ENCODE measurements around the gene PROB1.
"Not testable (repeated sequence)": the region's sequence is repeated elsewhere in the genome, so short reads cannot be mapped to it uniquely, and the experiment has no call there.

Gene PROB1

DNA sequence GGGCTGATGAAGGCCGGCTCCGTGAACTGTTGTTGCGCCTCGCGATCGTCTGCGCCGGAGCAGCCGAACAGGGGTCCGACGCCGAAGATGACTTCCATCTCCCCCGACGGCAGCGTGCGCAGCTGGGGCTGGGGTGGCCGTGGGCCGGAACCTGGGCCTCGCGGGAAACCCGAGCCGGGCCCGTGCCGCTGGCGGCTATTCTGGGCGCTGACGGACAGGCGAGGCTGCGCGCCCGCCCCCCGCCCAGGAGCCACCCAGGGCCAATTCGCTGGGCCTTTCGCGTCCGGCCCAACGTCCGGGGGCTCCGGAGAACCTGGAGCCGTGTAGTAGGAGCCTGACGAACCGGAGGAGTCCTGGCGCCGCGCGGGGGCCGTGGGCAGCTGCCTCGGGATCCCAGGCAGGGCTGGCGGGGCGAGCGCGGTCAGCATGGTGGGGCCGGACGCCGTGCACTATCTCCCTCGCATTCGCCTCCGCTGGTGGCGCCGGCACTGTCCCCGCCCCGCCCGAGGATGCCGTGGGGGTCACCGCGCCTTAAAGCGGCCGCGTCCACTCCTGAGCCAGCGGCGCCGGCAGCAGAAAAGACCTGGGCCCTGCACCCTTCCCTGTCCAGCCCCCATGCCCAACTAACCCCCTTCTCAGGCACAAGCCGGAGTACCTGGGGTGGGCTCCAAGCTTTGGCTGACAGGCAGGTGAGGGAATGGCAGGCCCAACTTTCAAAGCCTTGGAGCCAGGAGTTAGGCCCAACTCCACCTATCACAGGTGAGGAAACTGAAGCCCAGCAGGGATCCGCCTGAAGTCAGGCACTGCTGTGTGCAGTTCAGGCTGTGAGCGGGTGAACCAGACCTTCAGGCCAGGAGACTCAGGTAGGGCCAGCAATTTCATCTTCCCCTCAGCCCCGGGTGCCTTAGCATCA lies at the start of gene PROB1:
PROB1 (minus strand) TSS at position 451 of the 913 bp plus-strand sequence; CDS start at position 428, 23 bp downstream.
- Mint-ChIP-seq H3K4me1 (peaks cover 38% of the 10 kb centered on the region), H3K9me3 (no peaks in the 10 kb centered on the region), H3K36me3 (ENCODE audit: insufficient read depth) (peaks cover 12% of the 10 kb centered on the region), H3K27ac (ENCODE audit: low read depth) (no peak within 1 kb of the TSS), H3K27me3 (no peaks in the 10 kb centered on the region), H3K4me3 (peak within 1 kb of the TSS; percentile 87)
- DNase-seq (ENCODE audit: low spot score in 2 of 2), result no peak
- no peak for ATAC-seq (replicated peaks; ENCODE audit: extremely low read depth, poor library complexity, severe bottlenecking)

- H3K9me3 Mint-ChIP-seq, result no peaks in the 10 kb centered on the region
- H3K4me1 Mint-ChIP-seq, result peaks cover 43% of the 10 kb centered on the region
- no peak overlapping the region for H3K4me3 Mint-ChIP-seq
- peaks cover 7% of the 10 kb centered on the region for H3K36me3 Mint-ChIP-seq (ENCODE audit: insufficient read depth)
- no peaks in the 10 kb centered on the region for H3K27me3 Mint-ChIP-seq
- no peak for DNase-seq (ENCODE audit: low spot score in 2 of 2)
- no peak for ATAC-seq (replicated peaks; ENCODE audit: extremely low read depth, poor library complexity, severe bottlenecking)
- peak overlapping the region; percentile 64 for H3K27ac Mint-ChIP-seq (ENCODE audit: low read depth)
Observed at GRCh38 chr5:139443831-139444453, 49.0 kb upstream of the PROB1 start.

GRCh38 chr5:139440416-139440815 lies 45.5 kb upstream of the PROB1 start:
- H3K4me3 Mint-ChIP-seq, result peak overlapping the region; percentile 96

GRCh38 chr5:139439013-139439903 lies 44.4 kb upstream of the PROB1 start, which contains the start of gene DNAJC18:
Gene DNAJC18 (minus strand): TSS chr5:139439525. CDS start chr5:139439445, 80 bp downstream.
- peak; percentile 90 for ATAC-seq (replicated peaks; ENCODE audit: extremely low read depth, poor library complexity, severe bottlenecking)
- Mint-ChIP-seq H3K4me1 (peaks cover 36% of the 10 kb centered on the region), H3K27me3 (no peaks in the 10 kb centered on the region), H3K36me3 (ENCODE audit: insufficient read depth) (peaks cover 10% of the 10 kb centered on the region), H3K9me3 (no peaks in the 10 kb centered on the region), H3K4me3 (peak within 1 kb of the TSS; percentile 96), H3K27ac (ENCODE audit: low read depth) (peak within 1 kb of the TSS; percentile 98)
- DNase-seq (ENCODE audit: low spot score in 2 of 2), result peak; percentile 72 to 77

More at GRCh38 chr5:139440416-139440815, 45.5 kb upstream of the PROB1 start:
- not testable (repeated sequence) for DNase-seq (ENCODE audit: low spot score in 2 of 2); H3K27me3 Mint-ChIP-seq; ATAC-seq (replicated peaks; ENCODE audit: extremely low read depth, poor library complexity, severe bottlenecking); H3K27ac Mint-ChIP-seq (ENCODE audit: low read depth); H3K36me3 Mint-ChIP-seq (ENCODE audit: insufficient read depth); H3K9me3 Mint-ChIP-seq
- peaks cover 36% of the 10 kb centered on the region for H3K4me1 Mint-ChIP-seq

GRCh38 chr5:139438707-139439012 lies 43.8 kb upstream of the PROB1 start:
- H3K27ac Mint-ChIP-seq (ENCODE audit: low read depth), result peak overlapping the region; percentile 98
- DNase-seq (ENCODE audit: low spot score in 2 of 2) (no peak), ATAC-seq (replicated peaks; ENCODE audit: extremely low read depth, poor library complexity, severe bottlenecking) (no peak)
- no peaks in the 10 kb centered on the region for H3K27me3 Mint-ChIP-seq
- peaks cover 31% of the 10 kb centered on the region for H3K4me1 Mint-ChIP-seq
- peak overlapping the region; percentile 96 for H3K4me3 Mint-ChIP-seq
- H3K9me3 Mint-ChIP-seq, result no peaks in the 10 kb centered on the region
- peaks cover 10% of the 10 kb centered on the region for H3K36me3 Mint-ChIP-seq (ENCODE audit: insufficient read depth)

GRCh38 chr5:139435676-139436075 lies 40.8 kb upstream of the PROB1 start:
- peaks cover 10% of the 10 kb centered on the region for H3K36me3 Mint-ChIP-seq (ENCODE audit: insufficient read depth)
- no peak for ATAC-seq (replicated peaks; ENCODE audit: extremely low read depth, poor library complexity, severe bottlenecking)
- DNase-seq (ENCODE audit: low spot score in 2 of 2), result no peak
- H3K27me3 Mint-ChIP-seq, result no peaks in the 10 kb centered on the region
- H3K27ac Mint-ChIP-seq (ENCODE audit: low read depth), result no peak overlapping the region
- no peak overlapping the region for H3K4me3 Mint-ChIP-seq
- peaks cover 28% of the 10 kb centered on the region for H3K4me1 Mint-ChIP-seq
- H3K9me3 Mint-ChIP-seq, result no peaks in the 10 kb centered on the region

DNA sequence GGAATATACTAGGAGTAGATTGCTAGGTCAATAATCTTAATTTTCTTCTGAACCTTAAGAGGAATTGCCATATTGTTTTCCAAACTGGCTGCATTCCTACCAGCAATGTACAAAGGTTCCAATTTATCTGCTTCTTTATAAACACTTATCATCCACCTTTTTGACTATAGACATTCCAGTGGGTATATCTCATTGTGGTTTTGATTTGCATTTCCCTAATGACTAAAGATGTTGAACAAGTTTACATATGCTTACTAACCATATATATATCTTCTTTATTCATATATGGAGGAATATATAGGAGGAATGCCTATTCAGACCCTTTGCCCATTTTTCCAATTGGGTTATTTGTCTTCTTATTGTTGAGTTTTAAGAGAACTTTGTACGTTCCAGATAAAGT lies 36.8 kb upstream of the PROB1 start:
- H3K4me3 Mint-ChIP-seq, result no peak overlapping the region
- H3K4me1 Mint-ChIP-seq, result no peaks in the 10 kb centered on the region
- DNase-seq (ENCODE audit: low spot score in 2 of 2) (no peak), ATAC-seq (replicated peaks; ENCODE audit: extremely low read depth, poor library complexity, severe bottlenecking) (no peak)
- H3K36me3 Mint-ChIP-seq (ENCODE audit: insufficient read depth), result peaks cover 8% of the 10 kb centered on the region
- no peaks in the 10 kb centered on the region for H3K27me3 Mint-ChIP-seq
- H3K27ac Mint-ChIP-seq (ENCODE audit: low read depth), result peak overlapping the region; percentile 27
- no peaks in the 10 kb centered on the region for H3K9me3 Mint-ChIP-seq

DNA sequence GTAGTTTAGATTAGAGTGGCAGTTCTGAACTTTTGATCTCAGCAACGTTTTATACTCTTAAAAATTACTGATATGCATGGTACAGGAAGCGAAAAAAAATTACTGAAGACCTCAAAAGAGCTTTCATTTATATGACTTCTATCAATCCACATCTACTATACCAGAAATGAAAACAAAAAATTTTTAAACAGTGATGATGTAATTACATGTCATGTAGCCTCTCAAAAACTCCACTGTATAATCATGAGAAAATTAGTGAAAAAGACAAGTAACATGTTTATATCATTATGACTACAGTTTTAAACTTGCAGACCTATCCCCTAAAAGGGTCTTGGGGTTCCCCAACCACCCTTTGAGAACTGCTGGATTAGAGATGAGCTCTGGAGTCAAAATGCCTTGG lies 35.1 kb upstream of the PROB1 start:
- Mint-ChIP-seq H3K27ac (ENCODE audit: low read depth) (no peak overlapping the region), H3K4me3 (no peak overlapping the region), H3K4me1 (no peaks in the 10 kb centered on the region)

DNA sequence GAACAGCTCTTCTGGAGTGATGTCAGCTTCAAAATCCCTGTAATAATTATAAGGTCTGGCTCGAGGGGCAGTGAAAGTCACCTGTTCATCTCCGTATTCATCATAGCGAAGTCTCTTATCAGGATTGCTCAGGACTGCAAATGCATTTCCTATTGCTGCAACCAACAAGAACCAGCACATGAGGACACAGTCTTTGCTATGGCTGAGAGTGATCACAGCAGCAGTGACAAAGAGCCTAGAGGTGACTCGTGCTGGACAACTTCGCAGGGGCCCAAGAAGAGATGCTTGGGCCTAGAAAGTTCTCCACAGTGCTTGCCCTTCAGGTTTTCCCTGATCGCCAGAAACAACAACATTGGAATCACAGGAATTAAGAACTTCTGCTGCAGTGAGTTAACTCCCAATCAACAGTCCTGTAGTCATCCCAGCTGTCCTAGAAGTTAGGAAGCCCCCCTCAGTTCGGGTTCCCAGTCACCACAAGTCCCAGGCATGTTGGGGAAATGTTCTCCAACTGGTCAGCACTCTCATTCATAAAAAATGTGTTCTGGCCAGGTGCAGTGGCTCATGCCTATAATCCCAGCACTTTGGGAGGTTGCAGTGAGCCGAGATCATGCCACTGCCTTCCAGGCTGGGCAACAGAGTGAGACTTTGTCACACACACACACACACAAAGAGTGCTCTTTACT lies 31.4 kb upstream of the PROB1 start:
- H3K4me3 Mint-ChIP-seq, result no peak overlapping the region

More for the DNA sequence above, 35.1 kb upstream of the PROB1 start:
- no peak for DNase-seq (ENCODE audit: low spot score in 2 of 2)
- Mint-ChIP-seq H3K36me3 (ENCODE audit: insufficient read depth) (peaks cover 7% of the 10 kb centered on the region), H3K9me3 (no peaks in the 10 kb centered on the region), H3K27me3 (no peaks in the 10 kb centered on the region)
- ATAC-seq (replicated peaks; ENCODE audit: extremely low read depth, poor library complexity, severe bottlenecking), result no peak

DNA sequence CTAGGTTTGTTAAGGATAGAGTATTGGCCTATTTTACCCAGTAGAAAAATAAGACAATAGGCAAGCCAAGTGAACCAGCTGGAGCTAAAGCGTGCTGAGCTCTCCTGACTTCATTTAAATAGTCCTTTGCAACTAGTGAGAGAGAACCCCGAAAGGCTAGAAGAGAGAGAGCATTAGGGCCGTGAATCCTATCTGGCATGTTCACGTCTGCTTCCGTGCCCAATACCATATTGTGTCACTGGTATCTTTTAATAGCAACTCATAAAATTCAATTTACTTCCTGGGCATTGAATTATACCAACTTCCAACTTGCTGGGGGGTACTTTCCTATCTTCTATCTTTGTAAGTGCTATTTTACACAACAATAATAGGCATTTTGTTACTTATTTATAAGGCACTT lies 30.6 kb upstream of the PROB1 start:
- peaks cover 7% of the 10 kb centered on the region for H3K4me1 Mint-ChIP-seq
- no peak for ATAC-seq (replicated peaks; ENCODE audit: extremely low read depth, poor library complexity, severe bottlenecking)
- H3K9me3 Mint-ChIP-seq, result no peaks in the 10 kb centered on the region
- no peak overlapping the region for H3K27ac Mint-ChIP-seq (ENCODE audit: low read depth)
- no peak for DNase-seq (ENCODE audit: low spot score in 2 of 2)
- no peak overlapping the region for H3K4me3 Mint-ChIP-seq
- H3K27me3 Mint-ChIP-seq, result no peaks in the 10 kb centered on the region
- H3K36me3 Mint-ChIP-seq (ENCODE audit: insufficient read depth), result peaks cover 8% of the 10 kb centered on the region

More for the DNA sequence above, 31.4 kb upstream of the PROB1 start:
- DNase-seq (ENCODE audit: low spot score in 2 of 2) (no peak), ATAC-seq (replicated peaks; ENCODE audit: extremely low read depth, poor library complexity, severe bottlenecking) (no peak)
- Mint-ChIP-seq H3K4me1 (peaks cover 7% of the 10 kb centered on the region), H3K9me3 (no peaks in the 10 kb centered on the region), H3K27ac (ENCODE audit: low read depth) (no peak overlapping the region), H3K27me3 (no peaks in the 10 kb centered on the region), H3K36me3 (ENCODE audit: insufficient read depth) (peaks cover 8% of the 10 kb centered on the region)

- Mint-ChIP-seq H3K4me1 (peaks cover 7% of the 10 kb centered on the region), H3K27ac (ENCODE audit: low read depth) (no peak overlapping the region), H3K36me3 (ENCODE audit: insufficient read depth) (peaks cover 11% of the 10 kb centered on the region), H3K9me3 (no peaks in the 10 kb centered on the region), H3K4me3 (no peak overlapping the region), H3K27me3 (no peaks in the 10 kb centered on the region)
- ATAC-seq (replicated peaks; ENCODE audit: extremely low read depth, poor library complexity, severe bottlenecking) (peak; percentile 91), DNase-seq (ENCODE audit: low spot score in 2 of 2) (peak in 1 of 2 donors; percentile 66)
Observed at GRCh38 chr5:139422307-139422893, 27.5 kb upstream of the PROB1 start.
